Retina (tissue), 1 donor: Measurements from ENCODE around the gene CFAP77.
A peak's percentile ranks its signal among the peaks of the same experiment; 100 is the strongest.

Experiments
- DNase-seq: peaks from one replicate; pipeline ENCODE4 v3.0.0-alpha.2; 2016

CFAP77 gene

DNA sequence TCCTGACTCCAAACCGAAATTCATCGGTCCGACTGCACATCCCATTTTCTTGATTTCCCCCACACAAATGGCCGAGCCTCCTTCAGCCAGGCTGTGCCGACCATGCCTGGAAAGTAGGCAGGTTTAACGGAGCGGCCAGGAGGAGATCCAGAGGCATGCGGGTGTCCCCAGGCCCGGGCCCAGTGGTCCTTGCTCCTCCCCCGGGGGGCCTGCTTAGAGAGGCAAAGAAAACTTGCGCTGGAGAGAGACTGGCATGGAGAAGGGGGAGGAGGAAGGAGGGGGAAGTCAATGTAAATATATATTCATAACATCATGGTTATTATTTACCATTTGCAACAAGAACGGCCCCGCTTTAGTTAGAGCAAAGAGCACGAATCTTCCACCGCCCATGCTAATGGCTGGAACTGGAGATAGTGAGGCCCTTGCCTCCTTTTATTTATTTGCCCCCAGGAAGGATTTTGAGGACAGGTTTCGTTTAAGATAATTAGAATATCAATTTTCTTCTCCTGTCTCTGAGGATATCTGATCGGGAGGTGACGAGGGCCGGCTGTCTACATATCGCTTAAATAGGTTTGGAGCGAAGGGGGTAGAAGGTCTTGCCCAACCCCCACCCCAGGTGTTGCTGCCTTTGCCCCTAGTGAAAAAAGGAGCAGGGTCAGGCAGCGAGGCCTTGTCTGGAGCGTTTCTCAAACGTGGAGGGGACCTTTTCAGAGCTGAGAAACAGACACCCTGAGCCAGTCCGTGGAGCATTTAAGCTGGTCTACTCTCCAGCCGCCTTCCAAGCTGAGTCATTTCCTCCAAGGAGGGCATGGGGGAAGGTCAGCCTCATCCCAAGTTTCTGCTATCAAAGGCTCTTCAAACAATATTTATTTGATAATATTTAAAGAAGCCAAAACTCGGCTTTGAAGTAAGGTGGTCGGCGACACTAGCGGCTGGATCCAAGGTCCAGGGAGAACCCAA, 174.9 kb downstream of the CFAP77 start:
- peak; percentile 70 for DNase-seq

DNA sequence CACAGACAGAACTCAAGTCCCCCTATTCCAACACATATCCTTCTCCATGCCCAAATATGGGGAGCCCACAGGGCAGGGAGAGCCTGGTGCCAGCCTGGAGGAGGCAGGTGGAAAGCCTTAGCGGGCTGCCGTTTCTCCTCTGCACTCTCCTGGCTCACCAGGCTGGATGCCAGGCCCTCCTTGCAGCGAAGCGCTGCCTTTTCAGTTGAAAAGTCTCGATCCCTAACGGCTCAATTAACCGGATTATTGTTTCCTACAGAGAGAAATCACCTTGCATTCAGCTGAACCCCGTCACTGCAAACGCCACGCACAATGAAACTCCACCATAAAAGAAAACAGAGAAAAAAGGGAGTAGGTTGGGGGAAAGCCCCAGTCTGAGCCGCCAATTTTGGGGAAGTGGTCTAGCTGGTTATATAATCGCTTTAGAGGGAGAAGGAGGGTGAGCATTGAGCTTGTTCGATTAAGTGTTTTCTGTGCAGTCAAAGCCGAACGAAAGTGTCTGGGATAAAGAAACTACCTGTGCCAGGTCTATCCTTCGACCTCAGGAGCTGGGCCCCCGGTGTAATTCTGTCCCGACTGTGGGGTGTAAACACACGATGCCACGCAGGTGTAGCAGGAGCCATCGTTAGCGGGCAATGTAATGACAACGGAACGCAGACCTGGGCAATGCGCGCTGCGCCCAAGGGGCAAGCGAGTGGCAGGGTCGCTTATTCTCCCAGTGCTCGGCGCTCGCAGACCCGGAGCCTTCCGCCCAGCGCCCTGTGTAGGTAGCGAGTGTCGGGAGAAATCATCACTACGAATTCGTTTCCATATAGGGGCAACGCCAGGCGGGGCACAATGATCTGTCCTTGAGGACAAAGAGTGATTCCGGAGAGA, 176.2 kb downstream of the CFAP77 start:
- no peak for DNase-seq

DNA sequence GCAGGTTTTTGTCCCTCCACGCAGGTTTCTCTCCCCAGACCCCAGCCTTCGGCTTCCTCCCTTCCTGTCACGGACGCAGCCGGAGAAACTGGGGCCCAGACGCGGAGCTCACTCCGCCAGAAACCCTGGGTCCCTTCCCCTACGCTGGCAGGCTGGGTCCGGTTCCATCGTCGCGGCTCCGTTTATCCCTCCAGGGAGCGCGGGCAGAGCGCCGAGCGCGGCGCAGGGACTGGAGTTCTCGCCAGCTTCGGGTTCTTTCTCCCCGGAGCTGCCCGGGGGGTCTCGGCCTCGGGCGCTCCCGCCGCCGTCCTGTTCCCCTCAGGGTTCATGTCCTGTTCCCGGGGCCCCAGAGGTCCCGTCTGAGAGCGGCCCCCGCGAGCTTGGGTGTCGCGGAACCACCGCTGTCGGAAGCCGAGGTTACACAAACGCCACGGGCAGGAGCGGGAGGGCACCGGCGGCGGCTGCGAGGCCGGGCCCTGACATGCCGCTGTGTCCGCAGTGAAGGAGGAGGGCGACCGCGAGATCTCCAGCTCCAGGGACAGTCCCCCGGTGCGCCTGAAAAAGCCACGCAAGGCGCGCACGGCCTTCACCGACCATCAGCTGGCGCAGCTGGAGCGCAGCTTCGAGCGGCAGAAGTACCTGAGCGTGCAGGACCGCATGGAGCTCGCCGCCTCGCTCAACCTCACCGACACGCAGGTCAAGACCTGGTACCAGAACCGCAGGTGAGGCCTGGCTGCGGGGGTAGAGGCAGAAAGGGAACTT, 177.0 kb downstream of the CFAP77 start:
- peak; percentile 79 for DNase-seq

DNA sequence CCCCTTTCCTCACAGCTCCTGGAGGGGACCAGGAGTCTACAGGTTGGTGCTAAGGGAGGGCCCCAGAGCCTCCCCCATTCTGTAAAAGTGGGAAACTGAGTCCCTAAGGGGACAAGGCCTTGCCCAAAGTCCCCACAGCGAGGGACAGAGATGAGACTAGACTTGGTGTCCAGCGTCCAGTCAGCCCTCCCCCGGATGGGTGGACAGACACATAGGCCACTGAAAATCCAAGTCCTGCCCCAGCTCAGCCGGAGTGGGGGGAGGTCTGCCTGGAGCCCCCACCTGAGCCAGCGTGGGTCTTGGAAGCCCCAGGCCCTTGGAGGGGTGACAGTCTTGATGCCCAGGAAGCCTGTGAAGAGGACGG, 177.6 kb downstream of the CFAP77 start:
- no peak for DNase-seq

DNA sequence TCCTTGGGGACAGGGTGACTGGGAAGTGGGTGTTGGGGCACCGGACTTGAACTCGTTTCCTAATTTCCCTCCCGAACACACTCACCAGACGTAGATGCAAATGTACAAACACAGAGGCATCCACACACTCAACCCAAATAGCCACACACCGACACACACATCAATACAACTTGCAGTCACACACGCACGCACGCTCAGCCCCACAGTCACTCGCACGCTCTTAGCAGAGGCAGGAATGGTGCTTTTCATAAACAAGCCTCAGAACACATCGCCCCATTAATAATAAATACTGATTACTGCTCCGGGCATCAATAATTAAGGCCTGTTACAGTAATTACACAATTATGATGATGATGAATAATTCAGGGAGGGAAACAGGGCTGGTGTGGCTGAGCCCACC, 178.1 kb downstream of the CFAP77 start:
- DNase-seq, result peak; percentile 59

DNA sequence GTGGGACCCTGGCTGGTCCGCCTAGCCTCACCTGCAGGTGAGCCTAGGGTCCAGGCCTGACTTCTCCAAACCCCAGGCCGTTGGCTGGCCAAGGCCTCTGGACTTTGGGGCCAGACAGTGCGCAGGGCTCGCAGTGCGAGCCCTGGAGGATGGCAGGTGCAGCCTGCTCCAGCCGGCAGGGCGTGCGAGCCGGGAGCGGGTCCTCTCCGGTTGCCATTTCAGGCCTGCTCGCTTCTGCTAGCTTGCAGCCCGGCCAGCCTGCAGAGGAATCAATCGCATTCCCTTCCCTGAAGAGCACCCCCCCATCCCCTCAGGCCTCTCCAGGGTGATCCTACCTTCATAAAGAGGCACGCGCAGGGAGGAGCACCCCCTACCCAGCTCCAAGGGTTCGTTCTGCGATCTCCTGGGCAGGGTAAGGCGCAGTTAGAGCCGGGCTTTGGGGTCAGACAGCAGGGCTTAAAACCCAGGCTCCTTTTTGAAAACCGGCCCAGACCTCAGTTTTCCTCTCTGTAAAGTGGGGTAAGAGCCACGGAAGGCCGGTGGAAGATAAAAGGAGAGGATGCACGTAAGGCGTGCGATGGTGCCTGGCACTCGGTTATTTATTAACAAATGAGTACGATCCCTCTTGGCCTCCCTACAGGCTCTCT, 178.6 kb downstream of the CFAP77 start:
- peak; percentile 38 for DNase-seq

DNA sequence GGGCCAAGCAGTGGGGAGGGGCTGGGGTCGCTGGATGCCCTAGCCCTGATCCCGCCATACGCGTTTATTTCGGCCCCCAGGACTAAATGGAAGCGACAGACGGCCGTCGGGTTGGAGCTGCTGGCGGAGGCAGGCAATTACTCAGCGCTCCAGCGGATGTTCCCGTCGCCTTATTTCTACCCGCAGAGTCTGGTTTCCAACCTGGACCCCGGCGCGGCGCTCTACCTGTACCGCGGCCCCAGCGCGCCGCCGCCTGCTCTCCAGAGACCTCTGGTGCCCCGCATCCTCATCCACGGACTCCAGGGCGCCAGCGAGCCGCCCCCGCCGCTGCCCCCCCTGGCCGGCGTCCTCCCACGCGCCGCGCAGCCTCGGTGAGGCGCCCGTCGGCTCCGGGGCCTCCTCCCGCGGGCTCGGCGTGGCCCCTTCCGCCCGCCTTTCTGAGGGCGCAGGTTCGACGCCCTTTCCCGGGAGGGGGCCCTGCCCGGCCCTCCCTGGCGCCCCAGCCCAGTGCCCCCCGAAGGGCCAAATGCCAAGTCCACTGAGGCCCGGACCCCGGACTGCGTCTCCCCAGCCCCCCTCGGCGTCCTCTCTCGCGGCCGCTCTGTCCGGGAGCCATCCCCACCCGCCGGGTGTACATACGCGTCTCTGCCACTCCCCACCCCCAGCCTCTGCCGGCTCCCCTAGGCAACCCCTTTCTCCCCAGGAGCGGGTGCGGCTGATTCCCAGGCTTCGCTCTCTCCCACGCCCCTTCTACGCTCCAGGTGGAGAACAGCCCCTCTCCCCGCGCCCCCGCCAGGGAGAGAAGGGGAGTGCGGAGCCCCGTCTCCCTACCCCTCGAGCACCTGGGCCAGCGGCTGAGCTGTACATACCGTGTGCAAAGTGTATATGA, 179.4 kb downstream of the CFAP77 start:
- peak; percentile 17 for DNase-seq

DNA sequence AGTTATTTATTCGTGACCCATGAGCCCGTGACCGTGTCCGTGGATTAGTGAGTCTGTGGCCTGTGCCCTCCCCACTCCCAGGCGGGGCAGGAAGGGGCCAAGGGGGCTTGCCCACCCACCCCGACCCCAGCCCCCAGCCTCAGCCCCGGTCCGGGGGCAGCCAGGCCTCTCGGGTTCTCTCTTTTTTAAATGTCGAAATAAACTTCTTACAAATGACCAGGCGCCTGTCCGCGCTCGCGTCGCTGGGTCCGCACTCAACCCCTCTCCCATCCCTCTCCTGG, 180.0 kb downstream of the CFAP77 start:
- DNase-seq, result no peak

DNA sequence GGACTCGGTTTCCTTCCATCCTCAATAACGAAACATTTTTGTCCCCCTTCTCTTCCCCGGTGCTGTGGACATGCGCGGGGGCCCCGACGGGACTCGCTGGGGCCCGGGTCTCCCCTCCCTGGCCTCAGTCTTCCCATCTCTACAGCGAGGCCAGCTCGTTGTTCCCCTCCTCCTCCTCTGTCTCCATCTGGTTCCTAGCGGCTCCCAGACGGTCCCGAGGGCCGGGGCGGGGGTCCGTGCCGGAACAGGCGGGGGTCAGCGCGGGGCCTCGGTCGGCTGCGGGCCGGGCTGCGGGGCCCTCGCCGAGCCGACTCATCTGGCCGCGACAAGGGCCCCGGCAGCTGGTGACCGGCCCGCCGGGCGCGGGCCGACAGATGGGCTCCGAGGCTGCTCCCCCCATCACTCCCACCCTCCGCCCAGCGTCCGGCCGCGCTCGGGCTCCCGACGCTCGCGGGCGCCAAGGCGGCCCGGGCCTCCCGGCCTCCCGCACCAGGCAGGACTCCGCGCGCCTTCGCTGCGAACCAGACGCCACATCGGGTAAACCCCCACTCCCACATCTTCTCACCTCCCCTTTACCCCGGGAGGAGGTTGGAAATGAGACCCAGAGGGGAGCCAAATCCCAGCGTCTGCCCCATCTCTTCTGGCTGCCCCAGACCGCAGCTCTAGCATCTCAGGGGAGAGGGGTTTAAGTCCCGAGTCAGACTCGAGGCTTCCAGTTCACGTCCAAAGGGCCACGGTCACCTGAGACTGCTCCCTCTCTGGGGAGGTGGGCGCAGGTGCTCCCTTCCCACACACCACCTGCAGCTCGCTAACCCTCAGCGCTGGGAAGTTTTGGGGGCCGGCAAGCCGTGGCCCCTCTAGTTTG, 180.5 kb downstream of the CFAP77 start:
- peak; percentile 64 for DNase-seq

DNA sequence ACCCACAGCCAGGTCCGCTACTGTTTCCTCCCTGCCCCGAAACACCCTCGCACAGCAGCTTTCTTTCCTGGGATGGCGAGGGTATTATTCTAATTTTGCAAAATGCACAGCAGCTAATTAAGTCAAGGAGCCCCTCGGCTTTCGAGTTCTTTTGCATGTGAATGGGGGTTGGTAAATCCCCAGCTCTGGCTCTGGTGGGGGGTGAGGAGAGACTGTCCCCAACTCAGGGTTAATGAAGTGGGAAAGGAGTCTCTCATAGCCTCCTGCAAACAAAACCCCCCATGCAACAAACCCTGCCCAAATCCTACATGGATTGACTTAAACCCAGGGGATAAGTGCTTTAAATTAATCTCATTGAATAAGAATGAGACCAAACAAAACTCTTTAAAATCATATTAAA, 181.2 kb downstream of the CFAP77 start:
- DNase-seq, result no peak

DNA sequence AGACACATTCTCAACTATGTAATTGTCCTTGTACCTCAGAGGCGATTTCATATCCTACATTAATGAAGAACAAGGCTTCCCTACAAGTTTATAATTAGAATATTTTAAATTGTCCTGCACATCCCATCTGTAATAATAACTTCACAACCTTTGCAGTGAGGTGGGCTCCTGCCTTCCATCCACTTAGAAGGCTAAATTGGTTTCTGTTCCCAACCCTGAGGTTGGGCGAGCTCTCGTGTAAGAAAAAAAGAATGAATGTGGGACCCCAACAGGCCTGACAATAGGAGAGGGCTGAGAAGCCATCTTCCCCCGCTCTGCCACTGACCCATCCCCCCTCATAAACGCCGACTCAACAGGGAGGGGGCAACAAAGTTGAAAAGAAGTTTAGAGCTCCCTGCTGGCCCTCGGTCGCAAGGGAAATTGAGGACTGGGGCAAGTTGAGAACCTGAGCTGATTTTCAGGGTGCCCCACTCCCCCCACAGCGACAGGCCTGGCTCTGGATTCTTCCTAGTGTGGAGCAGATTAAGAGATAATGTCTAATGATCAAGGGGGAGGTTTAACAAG, 181.8 kb downstream of the CFAP77 start:
- peak; percentile 36 for DNase-seq

DNA sequence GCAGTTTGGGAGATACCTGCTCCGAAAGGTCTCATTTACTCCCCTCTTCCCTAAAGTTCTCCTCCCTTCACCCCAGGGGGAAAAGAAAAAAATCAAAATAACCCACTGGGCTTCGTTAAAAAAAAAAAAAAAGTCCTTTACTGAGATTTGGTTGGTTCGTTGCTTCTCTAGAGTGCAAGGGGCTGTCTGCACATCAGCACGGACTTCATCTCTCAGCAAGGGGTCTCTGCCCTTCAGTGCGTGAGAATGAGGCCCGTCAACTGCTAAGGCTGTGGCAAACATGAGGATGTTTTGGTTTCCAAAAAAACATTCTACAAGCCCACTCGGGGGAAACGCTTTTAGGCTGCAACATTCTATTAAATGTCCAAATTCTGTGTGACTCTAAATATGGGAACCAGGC, 182.4 kb downstream of the CFAP77 start:
- no peak for DNase-seq

DNA sequence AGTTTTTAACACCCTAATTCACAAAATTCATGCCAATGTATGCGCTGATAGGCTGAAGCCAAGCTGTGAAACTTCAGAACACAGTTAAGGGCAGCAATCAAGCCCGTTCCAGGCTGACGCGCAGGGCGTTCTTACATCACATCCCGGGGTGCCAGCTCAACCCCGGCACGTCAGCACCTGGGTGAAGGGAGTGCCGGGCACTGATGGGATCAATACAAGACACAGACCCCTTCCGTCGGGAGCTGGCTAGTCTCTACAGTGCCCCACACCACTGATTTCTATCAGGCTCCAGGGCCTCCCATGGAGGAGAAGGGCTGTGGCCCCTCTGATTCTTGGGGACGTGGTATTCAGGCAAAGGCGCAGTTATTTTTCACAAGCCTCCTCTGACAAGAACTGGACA, 184.4 kb downstream of the CFAP77 start:
- no peak for DNase-seq

DNA sequence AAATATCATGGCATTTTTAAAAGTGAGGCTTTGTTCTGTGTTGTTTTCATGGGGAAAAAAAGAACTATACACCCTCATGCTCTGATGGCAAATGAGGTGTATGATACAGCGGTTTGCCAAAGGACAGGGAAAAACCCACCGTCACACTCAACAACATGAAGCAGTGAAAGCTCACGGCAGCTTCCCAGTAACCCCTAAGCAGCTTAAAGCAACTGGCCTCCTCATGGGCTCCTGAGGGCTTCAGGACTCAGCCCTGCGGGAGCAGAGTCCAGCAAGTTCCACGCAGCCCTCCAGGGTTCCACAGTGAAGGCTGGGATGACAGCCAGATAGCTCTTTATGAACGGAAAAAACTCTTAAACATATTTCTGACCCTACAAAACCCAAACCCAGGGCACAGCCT, 185.3 kb downstream of the CFAP77 start:
- DNase-seq, result no peak

DNA sequence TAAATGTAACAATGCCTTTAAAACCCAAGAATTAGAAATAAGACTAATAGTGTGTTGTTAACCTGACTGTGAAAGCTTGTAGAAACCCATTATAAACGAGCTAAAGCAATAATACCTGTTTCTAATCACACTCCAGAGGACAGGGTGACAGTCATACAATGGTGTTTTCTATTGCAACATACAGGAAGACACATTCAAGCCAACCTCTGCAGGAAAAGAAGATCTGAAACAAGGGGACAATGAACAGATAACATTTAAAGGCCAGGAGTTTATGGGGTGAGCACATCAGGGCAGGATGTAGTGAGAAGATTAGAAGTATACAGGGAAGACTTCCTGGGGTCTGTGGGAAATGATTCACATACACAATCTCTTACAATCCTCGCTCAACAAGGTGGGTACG, 186.2 kb downstream of the CFAP77 start:
- no peak for DNase-seq

DNA sequence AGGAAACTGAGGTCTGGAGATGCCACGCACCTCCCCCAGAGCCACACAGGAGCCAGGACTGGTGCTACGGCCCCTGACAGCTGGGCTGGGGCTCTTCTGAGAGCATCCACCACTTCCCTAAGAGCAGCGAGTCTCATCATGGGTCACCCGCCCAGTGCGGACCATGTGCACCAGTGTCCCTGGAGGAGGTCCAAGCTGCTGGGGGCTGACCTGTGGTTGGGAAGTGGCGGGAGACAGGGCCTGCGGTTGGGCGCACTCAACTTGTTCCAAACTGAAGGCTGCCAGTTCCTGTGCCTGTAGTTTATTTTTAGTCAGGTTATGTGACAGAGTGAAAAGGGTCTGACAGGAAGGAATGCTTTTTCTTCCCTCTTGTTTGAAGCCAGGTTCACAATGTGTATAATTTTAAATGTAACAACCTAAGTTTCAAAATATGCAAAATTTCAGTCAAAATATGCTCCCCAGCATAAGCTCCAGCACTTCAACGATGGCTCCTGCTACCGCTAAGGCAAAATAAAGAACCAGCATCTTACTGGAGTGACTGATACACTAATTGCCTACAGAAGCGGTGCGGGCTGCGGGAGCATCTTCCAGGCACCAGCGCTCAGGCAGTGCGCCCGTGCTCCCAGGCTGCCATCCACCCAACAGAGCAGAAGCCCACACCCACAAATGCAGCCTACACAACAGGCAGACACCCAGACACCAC, 187.2 kb downstream of the CFAP77 start:
- DNase-seq, result no peak

DNA sequence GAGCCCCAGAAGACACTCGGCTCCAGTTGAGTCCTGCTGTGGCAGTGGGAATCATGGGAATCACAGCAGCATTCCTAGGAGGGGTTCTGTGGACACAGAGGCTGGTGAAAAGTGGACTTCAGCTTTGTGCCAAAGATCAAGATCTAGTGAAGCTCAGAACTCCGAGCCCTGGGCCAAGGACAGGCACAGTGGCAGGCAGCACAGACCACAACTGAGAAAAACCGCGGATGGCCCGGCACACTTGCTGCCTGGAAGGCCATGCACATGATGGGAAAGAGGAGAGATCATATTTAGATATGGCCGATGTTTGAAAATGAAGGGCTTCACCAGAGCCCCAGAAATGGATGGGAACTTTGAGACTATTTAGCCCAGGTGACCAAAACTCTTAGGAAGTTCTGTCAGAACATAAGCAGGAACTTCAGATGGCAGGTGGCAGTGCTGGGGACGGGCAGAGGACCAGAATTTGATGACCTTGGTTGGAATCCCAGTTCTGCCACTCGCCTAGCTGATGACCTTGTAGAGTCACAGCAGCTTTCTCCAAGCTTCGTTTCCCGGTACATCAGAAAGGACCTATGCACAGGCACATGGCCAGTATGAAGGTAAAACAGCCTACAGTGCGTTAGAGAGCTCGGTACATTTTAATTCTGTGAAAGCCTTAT, 190.4 kb downstream of the CFAP77 start:
- no peak for DNase-seq

DNA sequence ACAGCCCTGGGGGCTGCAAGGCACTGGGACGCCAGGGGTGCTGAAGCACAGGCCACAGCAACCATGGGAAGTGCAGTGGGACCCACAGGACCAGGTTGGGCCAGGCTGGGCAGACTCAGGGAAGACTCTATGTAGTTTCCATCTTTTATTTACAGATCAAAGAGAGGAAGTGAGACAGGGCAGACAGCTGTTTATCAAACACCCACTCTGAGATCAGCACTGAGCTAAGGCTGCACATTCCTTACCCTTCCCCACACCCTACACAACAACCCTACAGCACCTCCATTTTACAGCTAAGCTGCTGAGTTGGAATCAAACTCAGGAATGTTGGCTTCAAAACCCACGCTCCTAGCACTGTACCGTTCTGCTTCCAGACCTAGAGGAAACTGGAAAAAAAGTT, 192.2 kb downstream of the CFAP77 start:
- no peak for DNase-seq

DNA sequence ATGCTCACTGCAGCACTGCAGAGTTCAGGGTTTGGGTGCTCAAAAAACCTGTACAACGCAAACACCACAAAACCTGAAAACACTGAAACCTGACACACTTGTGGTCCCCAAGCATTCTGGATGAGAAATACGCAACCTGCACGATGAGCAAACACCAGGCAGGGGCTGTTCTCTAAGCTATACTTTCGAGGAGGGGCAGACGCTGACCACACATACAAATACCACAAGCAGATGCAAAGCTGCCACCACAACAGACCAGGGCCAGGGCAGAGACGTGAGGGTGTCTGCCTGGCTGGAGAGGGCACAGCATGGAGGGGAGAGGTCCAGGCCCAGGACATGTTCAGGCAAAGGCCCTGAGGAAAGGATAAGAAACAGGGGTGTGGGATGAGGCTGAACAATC, 195.4 kb downstream of the CFAP77 start:
- no peak for DNase-seq
